Measurements from ENCODE around the gene ABCA13. TPM values are rescaled to one million over a fixed set of nuclear protein-coding genes. Genes with fewer than 3 reads are reported as not detected.
"Not testable (repeated sequence)": the region's sequence is repeated elsewhere in the genome, so short reads cannot be mapped to it uniquely, and the experiment has no call there.

The ABCA13 gene
- total and polyA plus RNA-seq, 2 donors (not counting 3 experiments of a cell fraction or from before 2014, with no cell fraction given): 0.01 to 0.11 TPM

DNA sequence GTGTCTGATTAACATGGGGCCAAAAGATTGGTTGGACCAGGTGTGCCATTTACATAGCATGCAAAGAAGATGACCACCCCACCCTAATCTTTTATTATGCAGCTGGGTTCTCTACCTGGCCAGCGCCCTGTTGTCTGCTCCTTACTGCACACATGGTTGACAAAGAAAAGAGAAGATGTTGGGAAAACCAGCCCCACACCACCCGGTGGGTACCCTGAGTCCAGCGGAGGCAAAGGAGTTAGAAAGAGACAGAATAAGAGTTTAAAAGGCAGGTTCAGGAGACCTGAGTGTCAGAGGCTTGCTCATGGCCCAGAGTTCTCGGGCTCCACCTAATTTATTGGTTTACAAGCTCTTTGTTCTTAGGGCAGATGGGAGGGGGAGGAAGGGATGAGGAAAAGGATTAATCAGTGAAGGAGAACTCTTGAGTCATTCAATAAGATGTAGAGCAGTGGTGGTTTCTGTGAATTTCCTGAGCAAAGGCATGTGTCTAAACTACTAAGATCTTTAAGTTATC lies 24.1 kb upstream of the ABCA13 start:
- Histone ChIP-seq H3K27ac (ENCODE audit: insufficient read depth, low read depth, low read length) (no peak overlapping the region), H3K9ac (replicated peaks; ENCODE audit: extremely low read depth, insufficient read depth, low read length) (no peak overlapping the region), H3K79me2 (ENCODE audit: control insufficient read depth, insufficient read depth, low read length) (no peaks in the 10 kb centered on the region), H3K9me3 (replicated peaks; ENCODE audit: control insufficient read depth, insufficient read depth, low read length) (no peaks in the 10 kb centered on the region), H4K20me1 (replicated peaks; ENCODE audit: control insufficient read depth, extremely low read depth, insufficient read depth, low read length) (no peaks in the 10 kb centered on the region), H3K4me3 (replicated peaks in 1 of 3; ENCODE audit: insufficient read depth in 1 of 3, low read depth in 1 of 3, low read length in 3 of 3) (no peak overlapping the region), H3K36me3 (ENCODE audit: control insufficient read depth in 2 of 2, extremely low read depth in 1 of 2, insufficient read depth in 2 of 2, low read length in 2 of 2) (no peaks in the 10 kb centered on the region), H3K27me3 (ENCODE audit: control insufficient read depth in 2 of 2, insufficient read depth in 2 of 2, low read length in 2 of 2) (peaks cover 8% of the 10 kb centered on the region in 2 experiments), H2AFZ (ENCODE audit: low read depth, low read length) (no peak overlapping the region), H3K9me1 (replicated peaks; ENCODE audit: control insufficient read depth, extremely low read depth, insufficient read depth, low read length) (no peaks in the 10 kb centered on the region), H3K4me1 (ENCODE audit: control insufficient read depth, extremely low read depth, insufficient read depth, low read length) (no peaks in the 10 kb centered on the region), H3K4me2 (ENCODE audit: insufficient read depth, low read length) (no peak overlapping the region)
- dilution Hi-C loops (cut with MboI; ENCODE audit: extremely low pct_ligation_motif_present, low sequenced_read_pairs): no loop called here
- intact Hi-C loops (cut with micrococcal nuclease): no loop called here
- BruUV-seq (replicated peaks): no TSS peak
- FAIRE-seq (no peak), DNase-seq (ENCODE audit: low read depth, low spot score) (no peak)
- CTCF ChIA-PET: no interaction called here
- no peak for TF ChIP-seq EZH2 (IDR thresholded peaks at IDR 0.05; ENCODE audit: borderline replicate concordance, low read depth, low read length, severe bottlenecking)
- TF ChIP-seq, protein P1, sequence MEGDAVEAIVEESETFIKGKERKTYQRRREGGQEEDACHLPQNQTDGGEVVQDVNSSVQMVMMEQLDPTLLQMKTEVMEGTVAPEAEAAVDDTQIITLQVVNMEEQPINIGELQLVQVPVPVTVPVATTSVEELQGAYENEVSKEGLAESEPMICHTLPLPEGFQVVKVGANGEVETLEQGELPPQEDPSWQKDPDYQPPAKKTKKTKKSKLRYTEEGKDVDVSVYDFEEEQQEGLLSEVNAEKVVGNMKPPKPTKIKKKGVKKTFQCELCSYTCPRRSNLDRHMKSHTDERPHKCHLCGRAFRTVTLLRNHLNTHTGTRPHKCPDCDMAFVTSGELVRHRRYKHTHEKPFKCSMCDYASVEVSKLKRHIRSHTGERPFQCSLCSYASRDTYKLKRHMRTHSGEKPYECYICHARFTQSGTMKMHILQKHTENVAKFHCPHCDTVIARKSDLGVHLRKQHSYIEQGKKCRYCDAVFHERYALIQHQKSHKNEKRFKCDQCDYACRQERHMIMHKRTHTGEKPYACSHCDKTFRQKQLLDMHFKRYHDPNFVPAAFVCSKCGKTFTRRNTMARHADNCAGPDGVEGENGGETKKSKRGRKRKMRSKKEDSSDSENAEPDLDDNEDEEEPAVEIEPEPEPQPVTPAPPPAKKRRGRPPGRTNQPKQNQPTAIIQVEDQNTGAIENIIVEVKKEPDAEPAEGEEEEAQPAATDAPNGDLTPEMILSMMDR (IDR thresholded peaks at IDR 0.05; ENCODE audit: extremely low read depth in 1 of 2, insufficient read depth in 1 of 2, low read depth in 1 of 2, low read length in 2 of 2): no peak
- TF ChIP-seq POLR2AphosphoS5 (IDR thresholded peaks at IDR 0.05; ENCODE audit: insufficient read depth, low read depth, low read length): no peak
- TF ChIP-seq POLR2A (IDR thresholded peaks at IDR 0.05; ENCODE audit: low read depth, low read length): no peak
- TF ChIP-seq, protein P2, sequence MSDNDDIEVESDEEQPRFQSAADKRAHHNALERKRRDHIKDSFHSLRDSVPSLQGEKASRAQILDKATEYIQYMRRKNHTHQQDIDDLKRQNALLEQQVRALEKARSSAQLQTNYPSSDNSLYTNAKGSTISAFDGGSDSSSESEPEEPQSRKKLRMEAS (IDR thresholded peaks at IDR 0.05; ENCODE audit: insufficient read depth, insufficient read length): no peak
- TF ChIP-seq MYC (IDR thresholded peaks at IDR 0.05; ENCODE audit: low read depth, low read length): no peak
- TF ChIP-seq JUN (IDR thresholded peaks at IDR 0.05; ENCODE audit: borderline replicate concordance, insufficient read depth, insufficient read length, low read depth): no peak
- no peak for TF ChIP-seq GATA2 (IDR thresholded peaks at IDR 0.05; ENCODE audit: insufficient read depth, insufficient read length, low read depth, low read length)
- no peak for TF ChIP-seq FOS (IDR thresholded peaks at IDR 0.05; ENCODE audit: borderline replicate concordance, insufficient read depth, low read length)
- POLR2A ChIA-PET: no interaction called here

DNA sequence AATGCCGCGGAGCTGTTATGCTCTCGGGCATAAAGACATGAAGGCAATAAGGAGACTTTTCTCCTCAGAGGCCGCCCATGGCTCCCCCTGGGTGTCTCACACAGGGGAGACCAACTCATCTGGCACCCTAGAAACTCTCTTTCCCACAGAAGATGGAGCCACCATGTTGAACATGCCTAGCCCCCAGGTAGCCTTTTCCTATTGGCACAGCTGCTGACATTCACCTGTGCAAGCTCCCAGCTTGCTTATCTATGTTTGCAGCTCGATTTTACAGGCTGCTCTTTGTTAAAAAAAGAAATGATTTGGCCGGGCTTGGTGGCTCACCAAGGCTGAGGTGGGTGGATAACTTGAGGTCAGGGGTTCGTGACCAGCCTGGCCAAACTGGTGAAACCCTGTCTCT lies 23.6 kb upstream of the ABCA13 start:
- dilution Hi-C loops (cut with MboI; ENCODE audit: extremely low pct_ligation_motif_present, low sequenced_read_pairs); FAIRE-seq; H3K4me3 ChIP-seq (replicated peaks in 1 of 3; ENCODE audit: insufficient read depth in 1 of 3, low read depth in 1 of 3, low read length in 3 of 3); H3K36me3 ChIP-seq (ENCODE audit: control insufficient read depth in 2 of 2, extremely low read depth in 1 of 2, insufficient read depth in 2 of 2, low read length in 2 of 2); H3K27ac ChIP-seq (ENCODE audit: insufficient read depth, low read depth, low read length); BruUV-seq (replicated peaks); H3K4me2 ChIP-seq (ENCODE audit: insufficient read depth, low read length); H3K9me3 ChIP-seq (replicated peaks; ENCODE audit: control insufficient read depth, insufficient read depth, low read length); H3K9ac ChIP-seq (replicated peaks; ENCODE audit: extremely low read depth, insufficient read depth, low read length); POLR2A ChIA-PET; H3K4me1 ChIP-seq (ENCODE audit: control insufficient read depth, extremely low read depth, insufficient read depth, low read length); DNase-seq (ENCODE audit: low read depth, low spot score); H4K20me1 ChIP-seq (replicated peaks; ENCODE audit: control insufficient read depth, extremely low read depth, insufficient read depth, low read length); H3K27me3 ChIP-seq (ENCODE audit: control insufficient read depth in 2 of 2, insufficient read depth in 2 of 2, low read length in 2 of 2); H3K9me1 ChIP-seq (replicated peaks; ENCODE audit: control insufficient read depth, extremely low read depth, insufficient read depth, low read length); intact Hi-C loops (cut with micrococcal nuclease); H3K79me2 ChIP-seq (ENCODE audit: control insufficient read depth, insufficient read depth, low read length); H2AFZ ChIP-seq (ENCODE audit: low read depth, low read length): not testable (repeated sequence)
- CTCF ChIA-PET: interaction anchor here (1.1 kb wide), 1 partner anchor 37 kb away, joined by 3 read pairs; no protein-coding TSS in a partner anchor
